K562 (cell line): ENCODE measurements around the gene ACBD4. TPM values are rescaled to one million over a fixed set of nuclear protein-coding genes. Genes with fewer than 3 reads are reported as not detected.

Experiments
- DDX20 ChIP-seq: fragments of 450-650 bp; IDR thresholded peaks from 2 replicates; pipeline ENCODE4 v1.6.1; 2016; ENCODE audit warnings: missing genetic modification characterization, low read depth, mild to moderate bottlenecking, missing compliant biosample characterization, moderate library complexity
- KDM2B ChIP-seq: fragments of 250-450 bp; sonication (Bioruptor Pico); IDR thresholded peaks from 2 replicates; pipeline ENCODE4 v1.8.0; 2021; ENCODE audit warnings: mild to moderate bottlenecking, moderate library complexity
- MTA1 ChIP-seq: fragments of 450-650 bp; IDR thresholded peaks from 2 replicates; pipeline ENCODE4 v1.6.1; 2017; ENCODE audit warnings: borderline replicate concordance
- NFIX ChIP-seq: fragments of 250-450 bp; sonication (Bioruptor Pico); IDR thresholded peaks from 2 replicates; pipeline ENCODE4 v1.4.0; 2020; ENCODE audit warnings: low read depth, mild to moderate bottlenecking, moderate library complexity
- PTTG1 ChIP-seq: fragments of 450-650 bp; IDR thresholded peaks from 2 replicates; pipeline ENCODE4 v1.6.1; 2016; ENCODE audit warnings: low read depth, mild to moderate bottlenecking, missing genetic modification characterization, missing compliant biosample characterization
- RAD51 ChIP-seq: fragments of 450-650 bp; IDR thresholded peaks from 2 replicates; pipeline ENCODE4 v1.7.1; 2016; ENCODE audit warnings: low read depth, mild to moderate bottlenecking, borderline replicate concordance
- ZNF23 ChIP-seq: fragments of 250-450 bp; sonication (Bioruptor Pico); IDR thresholded peaks from 2 replicates; pipeline ENCODE4 v1.4.0; 2020; ENCODE audit warnings: mild to moderate bottlenecking
- polyA plus RNA-seq, 8 experiments: library from polyadenylated mRNA; depleted of rRNA in 4 of 8; stranded (reverse) in 5 of 8; unstranded in 3 of 8; fragments of >200 nt; fragmentation: Nextera tagmentation in 2 of 8; fragmentation: Illumina TruSeq in 1 of 8; extraction: Ambion mirVana in 2 of 8; extraction: Trizol in 1 of 8; gene quantifications; 2 replicates each; pipeline versions ENCODE4 v1.2.1 to v1.2.3, GENCODE V29; 2011 to 2014; ENCODE audit warnings: inconsistent platforms in 1 of 8, missing spikeins in 1 of 8
- total RNA-seq, 7 experiments: library from RNA; depleted of rRNA in 6 of 7; stranded (reverse); fragments of >200 nt in 6 of 7; fragmentation: Illumina TruSeq in 2 of 7; extraction: Trizol in 2 of 7; gene quantifications; 2 replicates each; pipeline versions ENCODE4 v1.2.1 to v1.2.3, GENCODE V29; 2011 to 2021; ENCODE audit warnings: low replicate concordance in 1 of 7
- TF ChIP-seq, protein P1 (sequence below): fragments of 450-650 bp; formaldehyde crosslinking; IDR thresholded peaks from 2 replicates; pipeline ENCODE4 v1.4.0; 2020; ENCODE audit warnings: mild to moderate bottlenecking, mixed read lengths
- TF ChIP-seq, protein P2 (sequence below), 2 experiments: fragments of 450-650 bp; formaldehyde crosslinking in 1 of 2; IDR thresholded peaks; 2 replicates each; pipeline versions ENCODE4 v1.4.0 to v1.6.1; 2014 to 2020; ENCODE audit warnings: mild to moderate bottlenecking in 2 of 2, borderline replicate concordance in 1 of 2, low read depth in 1 of 2
- TF ChIP-seq, protein P3 (sequence below), 3 experiments: fragments of 200-800 bp in 1 of 3; sonication (Bioruptor generic) in 1 of 3; sonication (generic) in 1 of 3; formaldehyde crosslinking in 1 of 3; IDR thresholded peaks; 2 replicates each; pipeline versions ENCODE4 v1.6.1 to v1.8.0; 2016 to 2022; ENCODE audit warnings: mild to moderate bottlenecking in 2 of 3, missing compliant biosample characterization in 2 of 3, missing genetic modification characterization in 2 of 3, missing genetic modification reagents in 1 of 3

Gene ACBD4
- total and polyA plus RNA-seq, 9 of the 15 experiments (the other 6 are each of a cell fraction or from before 2014, with no cell fraction given), result 0.14 to 6.9 (median 4.6) TPM

DNA sequence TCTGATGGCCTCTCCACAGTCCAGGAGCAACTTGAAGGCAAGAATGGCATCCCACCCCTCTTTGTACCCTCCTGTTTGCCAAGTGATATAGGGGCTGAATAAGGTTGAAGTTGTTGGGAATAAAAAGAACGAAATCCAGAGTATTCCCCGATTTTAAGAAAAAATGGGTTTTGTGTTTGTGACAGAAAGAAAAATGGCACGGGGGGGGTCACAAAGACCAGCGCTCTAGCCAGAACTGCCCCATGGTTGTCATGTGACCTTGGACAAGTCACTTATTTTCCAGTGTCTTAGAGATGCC lies 11.1 kb downstream of the ACBD4 start (continued):
- TF ChIP-seq, protein P1, sequence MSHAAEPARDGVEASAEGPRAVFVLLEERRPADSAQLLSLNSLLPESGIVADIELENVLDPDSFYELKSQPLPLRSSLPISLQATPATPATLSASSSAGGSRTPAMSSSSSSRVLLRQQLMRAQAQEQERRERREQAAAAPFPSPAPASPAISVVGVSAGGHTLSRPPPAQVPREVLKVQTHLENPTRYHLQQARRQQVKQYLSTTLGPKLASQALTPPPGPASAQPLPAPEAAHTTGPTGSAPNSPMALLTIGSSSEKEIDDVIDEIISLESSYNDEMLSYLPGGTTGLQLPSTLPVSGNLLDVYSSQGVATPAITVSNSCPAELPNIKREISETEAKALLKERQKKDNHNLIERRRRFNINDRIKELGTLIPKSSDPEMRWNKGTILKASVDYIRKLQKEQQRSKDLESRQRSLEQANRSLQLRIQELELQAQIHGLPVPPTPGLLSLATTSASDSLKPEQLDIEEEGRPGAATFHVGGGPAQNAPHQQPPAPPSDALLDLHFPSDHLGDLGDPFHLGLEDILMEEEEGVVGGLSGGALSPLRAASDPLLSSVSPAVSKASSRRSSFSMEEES (CRISPR knock-in tag), result peak; percentile 98
- TF ChIP-seq ZNF23 (CRISPR knock-in tag) (0 out of 2 replicates have a peak, but pooled peaks have one; percentile 3), PTTG1 (tag) (no peak), RAD51 (peak; percentile 90), DDX20 (tag) (peak; percentile 65; the same call in 1 of the 2 replicates), KDM2B (CRISPR knock-in tag) (no peak), NFIX (CRISPR knock-in tag) (no peak), MTA1 (0 out of 2 replicates have a peak, but pooled peaks have one; percentile 33)
- TF ChIP-seq, protein P2, sequence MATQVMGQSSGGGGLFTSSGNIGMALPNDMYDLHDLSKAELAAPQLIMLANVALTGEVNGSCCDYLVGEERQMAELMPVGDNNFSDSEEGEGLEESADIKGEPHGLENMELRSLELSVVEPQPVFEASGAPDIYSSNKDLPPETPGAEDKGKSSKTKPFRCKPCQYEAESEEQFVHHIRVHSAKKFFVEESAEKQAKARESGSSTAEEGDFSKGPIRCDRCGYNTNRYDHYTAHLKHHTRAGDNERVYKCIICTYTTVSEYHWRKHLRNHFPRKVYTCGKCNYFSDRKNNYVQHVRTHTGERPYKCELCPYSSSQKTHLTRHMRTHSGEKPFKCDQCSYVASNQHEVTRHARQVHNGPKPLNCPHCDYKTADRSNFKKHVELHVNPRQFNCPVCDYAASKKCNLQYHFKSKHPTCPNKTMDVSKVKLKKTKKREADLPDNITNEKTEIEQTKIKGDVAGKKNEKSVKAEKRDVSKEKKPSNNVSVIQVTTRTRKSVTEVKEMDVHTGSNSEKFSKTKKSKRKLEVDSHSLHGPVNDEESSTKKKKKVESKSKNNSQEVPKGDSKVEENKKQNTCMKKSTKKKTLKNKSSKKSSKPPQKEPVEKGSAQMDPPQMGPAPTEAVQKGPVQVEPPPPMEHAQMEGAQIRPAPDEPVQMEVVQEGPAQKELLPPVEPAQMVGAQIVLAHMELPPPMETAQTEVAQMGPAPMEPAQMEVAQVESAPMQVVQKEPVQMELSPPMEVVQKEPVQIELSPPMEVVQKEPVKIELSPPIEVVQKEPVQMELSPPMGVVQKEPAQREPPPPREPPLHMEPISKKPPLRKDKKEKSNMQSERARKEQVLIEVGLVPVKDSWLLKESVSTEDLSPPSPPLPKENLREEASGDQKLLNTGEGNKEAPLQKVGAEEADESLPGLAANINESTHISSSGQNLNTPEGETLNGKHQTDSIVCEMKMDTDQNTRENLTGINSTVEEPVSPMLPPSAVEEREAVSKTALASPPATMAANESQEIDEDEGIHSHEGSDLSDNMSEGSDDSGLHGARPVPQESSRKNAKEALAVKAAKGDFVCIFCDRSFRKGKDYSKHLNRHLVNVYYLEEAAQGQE (IDR thresholded peaks at IDR 0.05; ENCODE audit: borderline replicate concordance), result peak; percentile 62
- TF ChIP-seq, protein P2 (CRISPR knock-in tag; IDR thresholded peaks at IDR 0.05; ENCODE audit: low read depth), result no peak
- TF ChIP-seq, protein P3, sequence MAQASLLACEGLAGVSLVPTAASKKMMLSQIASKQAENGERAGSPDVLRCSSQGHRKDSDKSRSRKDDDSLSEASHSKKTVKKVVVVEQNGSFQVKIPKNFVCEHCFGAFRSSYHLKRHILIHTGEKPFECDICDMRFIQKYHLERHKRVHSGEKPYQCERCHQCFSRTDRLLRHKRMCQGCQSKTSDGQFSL (CRISPR knock-in tag; IDR thresholded peaks at IDR 0.05), result no peak; the same call in 1 of the 2 replicates
- TF ChIP-seq, protein P3 (tag; IDR thresholded peaks at IDR 0.05), result peak in 1 of 2 experiments; percentile 76; a peak in 1 of 4 replicates
